Hepatic stellate cell (primary cell): Measurements from ENCODE around the gene SDC3.

Experiments used
- DNase-seq: peaks from one replicate; pipeline ENCODE4 v3.0.0; 2011; ENCODE audit warnings: low spot score

The SDC3 gene

GRCh38 chr1:30904962-30905335 is 3.6 kb downstream of the SDC3 start:
- no peak for DNase-seq

GRCh38 chr1:30904191-30904961 is 4.2 kb downstream of the SDC3 start:
- DNase-seq, result no peak

- DNase-seq, result no peak
Measured at GRCh38 chr1:30903343-30904034, 5.1 kb downstream of the SDC3 start.

- no peak for DNase-seq
Measured at GRCh38 chr1:30902593-30903290, 5.8 kb downstream of the SDC3 start.

- no peak for DNase-seq
Measured at GRCh38 chr1:30901798-30902581, 6.6 kb downstream of the SDC3 start.

- no peak for DNase-seq
Measured at GRCh38 chr1:30900931-30901560, 7.5 kb downstream of the SDC3 start.

GRCh38 chr1:30900486-30900885 is 8.1 kb downstream of the SDC3 start:
- no peak for DNase-seq

GRCh38 chr1:30899577-30900389 is 8.8 kb downstream of the SDC3 start:
- DNase-seq, result no peak

GRCh38 chr1:30898031-30898815 is 10.3 kb downstream of the SDC3 start:
- DNase-seq, result no peak

- DNase-seq, result no peak
Measured at GRCh38 chr1:30896905-30897304, 11.7 kb downstream of the SDC3 start.

GRCh38 chr1:30895944-30896660 is 12.5 kb downstream of the SDC3 start:
- no peak for DNase-seq

GRCh38 chr1:30895382-30895943 is 13.1 kb downstream of the SDC3 start:
- DNase-seq, result no peak

- DNase-seq, result no peak
Measured at GRCh38 chr1:30894508-30894973, 14.0 kb downstream of the SDC3 start.

- DNase-seq, result no peak
Measured at GRCh38 chr1:30893776-30894507, 14.6 kb downstream of the SDC3 start.

- DNase-seq, result no peak
Measured at GRCh38 chr1:30892671-30893073, 15.9 kb downstream of the SDC3 start.

- DNase-seq, result no peak
Measured at GRCh38 chr1:30891227-30891552, 17.4 kb downstream of the SDC3 start.

- DNase-seq, result no peak
Measured at GRCh38 chr1:30890502-30891226, 17.9 kb downstream of the SDC3 start.

- no peak for DNase-seq
Measured at GRCh38 chr1:30889511-30889910, 19.0 kb downstream of the SDC3 start.
